Neuronal stem cell (in vitro differentiated cells): ENCODE data around the gene HOXC5.

ENCODE experiments used
- DNase-seq: peaks from one replicate; pipeline ENCODE4 v3.0.0-alpha.2; 2013; ENCODE audit warnings: low spot score
- H2AFZ ChIP-seq: one replicate; pipeline ENCODE4 v1.6.1; 2013; ENCODE audit warnings: mild to moderate bottlenecking, low read length, inconsistent platforms
- H2AK5ac ChIP-seq: 2 replicates; pipeline ENCODE4 v1.6.1; 2013; ENCODE audit warnings: low read depth, mild to moderate bottlenecking, inconsistent platforms, low read length, moderate library complexity, mixed read lengths
- H2BK120ac ChIP-seq: 2 replicates; pipeline ENCODE4 v1.6.1; 2013; ENCODE audit warnings: low read depth, mild to moderate bottlenecking, inconsistent platforms, low read length, moderate library complexity, mixed read lengths
- H2BK12ac ChIP-seq: one replicate; pipeline ENCODE4 v1.6.1; 2013; ENCODE audit warnings: low read length, inconsistent platforms
- H2BK15ac ChIP-seq: 2 replicates; pipeline ENCODE4 v1.6.1; 2013; ENCODE audit warnings: mild to moderate bottlenecking, low read length, inconsistent platforms, mixed read lengths
- H2BK5ac ChIP-seq: one replicate; pipeline ENCODE4 v1.6.1; 2013; ENCODE audit warnings: inconsistent platforms, mild to moderate bottlenecking, low read length, moderate library complexity
- H3K14ac ChIP-seq: one replicate; pipeline ENCODE4 v1.6.1; 2013; ENCODE audit warnings: low read length, inconsistent platforms
- H3K18ac ChIP-seq: 2 replicates; pipeline ENCODE4 v1.6.1; 2013; ENCODE audit warnings: low read length, inconsistent platforms
- H3K23ac ChIP-seq: 2 replicates; pipeline ENCODE4 v1.6.1; 2013; ENCODE audit warnings: low read depth, mild to moderate bottlenecking, mixed read lengths, low read length, inconsistent platforms; ENCODE audit not compliant: poor library complexity
- H3K27ac ChIP-seq: replicated peaks from 3 replicates; pipeline ENCODE4 v1.5.1; 2013; ENCODE audit warnings: low read length, inconsistent platforms
- H3K27me3 ChIP-seq, 3 experiments: 2 replicates each; pipeline ENCODE4 v1.6.1; 2013; ENCODE audit warnings: low read length in 3 of 3, mild to moderate bottlenecking in 2 of 3, inconsistent platforms in 1 of 3, low read depth in 1 of 3, mixed read lengths in 1 of 3, moderate library complexity in 1 of 3; ENCODE audit not compliant: control insufficient read depth in 3 of 3, insufficient read depth in 3 of 3
- H3K36me3 ChIP-seq, 2 donors: replicated peaks in 1 of 2; 2 replicates each; pipeline ENCODE4 v1.6.1; 2013; ENCODE audit warnings: low read length in 2 of 2; ENCODE audit not compliant: control insufficient read depth in 2 of 2, insufficient read depth in 2 of 2
- H3K4ac ChIP-seq: 2 replicates; pipeline ENCODE4 v1.6.1; 2013; ENCODE audit warnings: inconsistent platforms, mild to moderate bottlenecking, low read length, moderate library complexity
- H3K4me1 ChIP-seq, 2 donors: 1 replicate in 1 of 2; 2 replicates in 1 of 2; pipeline ENCODE4 v1.6.1; 2013; ENCODE audit warnings: low read length in 2 of 2, low read depth in 1 of 2; ENCODE audit not compliant: control insufficient read depth in 2 of 2, insufficient read depth in 1 of 2
- H3K4me2 ChIP-seq: one replicate; pipeline ENCODE4 v1.6.1; 2013; ENCODE audit warnings: mild to moderate bottlenecking, low read length, inconsistent platforms; ENCODE audit not compliant: insufficient read depth, poor library complexity, severe bottlenecking
- H3K4me3 ChIP-seq, 2 donors: 2 replicates each; pipeline ENCODE4 v1.5.1; 2013; ENCODE audit warnings: low read length in 2 of 2, mild to moderate bottlenecking in 2 of 2, inconsistent platforms in 1 of 2, moderate library complexity in 1 of 2
- H3K79me1 ChIP-seq: one replicate; pipeline ENCODE4 v1.6.1; 2013; ENCODE audit warnings: low read depth, mild to moderate bottlenecking, inconsistent platforms, low read length, moderate library complexity
- H3K9ac ChIP-seq: one replicate; pipeline ENCODE4 v1.6.1; 2013; ENCODE audit warnings: mild to moderate bottlenecking, low read depth, low read length, inconsistent platforms; ENCODE audit not compliant: poor library complexity
- H3K9me3 ChIP-seq, 2 donors: replicated peaks in 1 of 2; 2 replicates each; pipeline versions ENCODE3 to v1.6.1; 2013; ENCODE audit warnings: low read length in 2 of 2, mild to moderate bottlenecking in 2 of 2, inconsistent platforms in 1 of 2, low read depth in 1 of 2, mixed read lengths in 1 of 2, moderate library complexity in 1 of 2; ENCODE audit not compliant: control insufficient read depth in 2 of 2, insufficient read depth in 1 of 2
- H4K8ac ChIP-seq: one replicate; pipeline ENCODE4 v1.6.1; 2013; ENCODE audit warnings: low read depth, mild to moderate bottlenecking, inconsistent platforms, low read length, moderate library complexity
- H4K91ac ChIP-seq: one replicate; pipeline ENCODE4 v1.6.1; 2013; ENCODE audit warnings: low read length, low read depth, mild to moderate bottlenecking, inconsistent platforms; ENCODE audit not compliant: poor library complexity
- WGBS, 2 donors: extraction: QIAGEN DNeasy Blood & Tissue Kit; methylation state at CpG; one replicate each; pipeline ENCODE4 v1.1.7; 2013; ENCODE audit warnings: missing lambda C conversion rate in 2 of 2, mixed read lengths in 1 of 2; ENCODE audit not compliant: insufficient read length in 2 of 2, insufficient replicate concordance in 1 of 2; ENCODE audit errors: extremely low coverage in 2 of 2; 5-methylcytosine and 5-hydroxymethylcytosine counted together

HOXC5 gene

DNA sequence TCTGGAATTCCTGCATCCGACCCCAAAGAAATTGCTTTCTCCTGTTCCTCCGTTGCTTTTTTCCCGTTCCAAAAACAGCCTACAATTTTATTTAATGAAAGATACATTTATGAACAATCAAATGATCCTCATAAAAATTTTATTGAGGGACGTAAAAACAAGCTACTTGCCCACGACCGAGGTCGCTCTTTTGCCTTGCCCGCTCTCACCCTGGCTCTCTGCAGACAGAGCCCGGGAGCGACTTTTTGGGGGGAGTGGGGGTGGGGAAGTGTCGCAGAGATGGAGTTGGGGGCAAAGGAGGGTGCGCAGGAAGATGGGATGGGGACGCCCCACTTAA is 34.0 kb upstream of the HOXC5 start:
- Histone ChIP-seq H3K36me3 (no peaks in the 10 kb centered on the region), H3K27ac (no peak overlapping the region), H3K4me1 (no peaks in the 10 kb centered on the region), H4K8ac (no peak overlapping the region), H3K9ac (no peak overlapping the region), H2BK5ac (no peak overlapping the region), H3K9me3 (peaks cover 0 to 2% of the 10 kb centered on the region in 2 donors), H2BK120ac (no peak overlapping the region), H3K79me1 (no peaks in the 10 kb centered on the region), H3K23ac (no peak overlapping the region), H4K91ac (no peak overlapping the region), H3K18ac (no peak overlapping the region), H2AFZ (no peak overlapping the region), H2BK15ac (no peak overlapping the region), H3K27me3 (peaks cover 85 to 100% (median 100%) of the 10 kb centered on the region in 3 experiments), H2AK5ac (no peak overlapping the region), H3K14ac (no peak overlapping the region), H3K4me2 (no peak overlapping the region), H3K4ac (no peak overlapping the region), H2BK12ac (no peak overlapping the region), H3K4me3 (no peak overlapping the region)
- DNase-seq = no peak
- no CpG with 5 or more reads among the region's 13 CpGs for WGBS, 2 donors

DNA sequence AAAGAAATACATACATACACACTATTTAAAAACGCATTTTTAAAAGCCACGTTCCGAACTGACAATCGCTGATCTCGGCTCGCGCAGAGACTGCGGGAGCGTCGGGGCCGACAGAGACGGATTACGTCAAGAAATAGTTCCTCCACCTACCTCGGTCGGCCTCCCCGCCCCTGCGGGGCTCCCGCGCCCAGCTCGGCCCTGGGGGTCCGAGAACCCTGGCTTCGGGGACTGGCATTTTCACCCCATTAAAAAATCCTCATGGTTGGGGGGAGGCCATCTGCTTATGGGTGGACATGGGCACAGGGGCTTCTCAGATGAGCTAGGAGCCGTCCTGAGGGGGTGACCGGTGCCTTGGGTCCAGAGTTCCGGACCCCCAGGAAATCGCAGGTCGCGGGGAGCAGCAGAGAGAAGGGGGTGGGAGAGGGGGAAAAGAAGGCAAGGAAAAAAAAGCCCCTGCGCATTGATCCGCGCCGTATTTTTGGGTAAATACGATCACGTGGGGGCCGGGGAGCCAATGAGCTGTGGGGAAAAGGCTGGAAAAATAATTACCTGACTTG is 33.2 kb upstream of the HOXC5 start:
- Histone ChIP-seq H3K4me2 (no peak overlapping the region), H4K91ac (no peak overlapping the region), H2BK15ac (no peak overlapping the region), H2AK5ac (no peak overlapping the region), H3K4ac (no peak overlapping the region), H3K27me3 (peaks cover 82 to 100% (median 100%) of the 10 kb centered on the region in 3 experiments), H3K79me1 (no peaks in the 10 kb centered on the region), H3K4me1 (no peaks in the 10 kb centered on the region), H3K4me3 (no peak overlapping the region), H3K27ac (no peak overlapping the region), H3K23ac (peak overlapping the region; percentile 80), H2BK12ac (no peak overlapping the region), H3K14ac (no peak overlapping the region), H4K8ac (no peak overlapping the region), H2AFZ (peak overlapping the region; percentile 84), H3K9me3 (peaks cover 0 to 2% of the 10 kb centered on the region in 2 donors), H2BK5ac (no peak overlapping the region), H3K36me3 (no peaks in the 10 kb centered on the region), H3K18ac (no peak overlapping the region), H3K9ac (no peak overlapping the region), H2BK120ac (no peak overlapping the region)
- no peak for DNase-seq
- no CpG with 5 or more reads among the region's 35 CpGs for WGBS, 2 donors

- Histone ChIP-seq H4K8ac (peak within 1 kb of the TSS; percentile 3), H2BK15ac (no peak within 1 kb of the TSS), H3K4me2 (no peak within 1 kb of the TSS), H3K27ac (no peak within 1 kb of the TSS), H3K9me3 (peaks cover 0 to 2% of the 10 kb centered on the region in 2 donors), H3K23ac (peak within 1 kb of the TSS; percentile 80), H2BK5ac (no peak within 1 kb of the TSS), H3K79me1 (no peaks in the 10 kb centered on the region), H2AFZ (peak within 1 kb of the TSS; percentile 84), H2AK5ac (peak within 1 kb of the TSS; percentile 46), H3K4me3 (peak within 1 kb of the TSS in 1 of 2 donors; percentile 15), H3K18ac (peak within 1 kb of the TSS; percentile 28), H3K4me1 (no peaks in the 10 kb centered on the region), H3K4ac (no peak within 1 kb of the TSS), H3K27me3 (peaks cover 81 to 100% (median 100%) of the 10 kb centered on the region in 3 experiments), H4K91ac (no peak within 1 kb of the TSS), H2BK120ac (no peak within 1 kb of the TSS), H3K36me3 (no peaks in the 10 kb centered on the region), H2BK12ac (no peak within 1 kb of the TSS), H3K9ac (no peak within 1 kb of the TSS), H3K14ac (no peak within 1 kb of the TSS)
- no CpG with 5 or more reads among the region's 87 CpGs for WGBS, 2 donors
- DNase-seq = no peak
These were observed 32.4 kb upstream of the HOXC5 start, which contains the start of gene HOXC9 for GRCh38 chr12:54000116-54001114. Gene HOXC9, plus strand, starts transcription at chr12:54000161. Its CDS starts 28 bp downstream, at chr12:54000189.
